PC-3 (cell line): ENCODE measurements around the gene HOMER3. TPM values are rescaled to one million over a fixed set of nuclear protein-coding genes. Genes with fewer than 3 reads are reported as not detected.

Source experiments
- ATAC-seq: fragments of 200-7000 bp; cut with Tn5 transposase; 2 replicates; pipeline ENCODE4 v1.9.1; 2020; ENCODE audit warnings: mild to moderate bottlenecking, moderate library complexity
- BruUV-seq: library from RNA; stranded (reverse); fragments of 400-500 nt; replicated peaks from 2 replicates; lab custom pipeline; 2021; lab: Mats Ljungman, UMichigan
- CTCF ChIA-PET: fragments of 300-600 bp; sonication (Branson Sonifier 250); formaldehyde crosslinking; loops from one replicate; lab custom pipeline; 2022; ENCODE audit warnings: antibody characterized with exemption; lab: Charles Lee
- POLR2A ChIA-PET: fragments of 300-600 bp; sonication (Branson Sonifier 250); formaldehyde crosslinking; loops from one replicate; lab custom pipeline; 2022; ENCODE audit warnings: antibody characterized with exemption; ENCODE audit not compliant: unreplicated experiment; lab: Charles Lee
- DNase-seq: peaks from one replicate; pipeline ENCODE4 v3.0.0-alpha.2; 2015
- H2AFZ ChIP-seq: fragments of 300-600 bp; sonication (generic); 2 replicates; pipeline ENCODE4 v1.6.0; 2016; ENCODE audit warnings: antibody characterized with exemption, low read length
- H3F3A ChIP-seq: fragments of 300-600 bp; sonication (generic); one replicate; pipeline ENCODE4 v1.6.0; 2017; ENCODE audit warnings: antibody characterized with exemption, low read length, control low read depth, mild to moderate bottlenecking; ENCODE audit not compliant: unreplicated experiment
- H3K27ac ChIP-seq: fragments of 300-600 bp; sonication (generic); 2 replicates; pipeline ENCODE4 v1.5.1; 2016; ENCODE audit warnings: mild to moderate bottlenecking, low read length
- H3K27me3 ChIP-seq: fragments of 300-600 bp; sonication (generic); 2 replicates; pipeline ENCODE4 v1.6.1; 2016; ENCODE audit warnings: low read length, mixed read lengths
- H3K36me3 ChIP-seq: fragments of 300-600 bp; sonication (generic); 2 replicates; pipeline ENCODE4 v1.6.1; 2016; ENCODE audit warnings: low read depth, mixed run types, low read length, mixed read lengths
- H3K4me1 ChIP-seq: fragments of 300-600 bp; sonication (generic); 2 replicates; pipeline ENCODE4 v1.5.1; 2016; ENCODE audit warnings: low read length; ENCODE audit not compliant: insufficient read depth
- H3K4me2 ChIP-seq: fragments of 300-600 bp; sonication (generic); 2 replicates; pipeline ENCODE4 v1.6.0; 2016; ENCODE audit warnings: low read length
- H3K4me3 ChIP-seq: fragments of 300-600 bp; sonication (generic); 2 replicates; pipeline ENCODE4 v1.5.1; 2016; ENCODE audit warnings: mild to moderate bottlenecking, low read length, mixed read lengths
- H3K79me2 ChIP-seq: fragments of 300-600 bp; sonication (generic); 2 replicates; pipeline ENCODE4 v1.6.1; 2017; ENCODE audit warnings: low read length, mixed read lengths
- H3K9ac ChIP-seq: fragments of 300-600 bp; sonication (generic); 2 replicates; pipeline ENCODE4 v1.6.0; 2016; ENCODE audit warnings: mild to moderate bottlenecking, low read length
- H3K9me2 ChIP-seq: fragments of 300-600 bp; sonication (generic); replicated peaks from 2 replicates; pipeline ENCODE4 v1.6.1; 2016; ENCODE audit warnings: mixed run types, low read length, mixed read lengths
- H3K9me3 ChIP-seq: fragments of 300-600 bp; sonication (generic); 2 replicates; pipeline ENCODE4 v1.6.1; 2016; ENCODE audit warnings: low read length, mixed read lengths
- H4K20me1 ChIP-seq: fragments of 300-600 bp; sonication (generic); 2 replicates; pipeline ENCODE4 v1.6.1; 2016; ENCODE audit warnings: low read length, mixed read lengths
- CTCF ChIP-seq: fragments of 300-600 bp; sonication (generic); conservative IDR thresholded peaks from 2 replicates; pipeline ENCODE4 v1.5.1; 2017; ENCODE audit warnings: antibody characterized with exemption, low read depth, mild to moderate bottlenecking, low read length
- EZH2 ChIP-seq: fragments of 300-600 bp; sonication (generic); IDR thresholded peaks from one replicate; pipeline ENCODE4 v1.6.1; 2017; ENCODE audit warnings: antibody characterized with exemption, mild to moderate bottlenecking, low read length; ENCODE audit not compliant: unreplicated experiment
- EZH2phosphoT487 ChIP-seq: fragments of 300-600 bp; sonication (generic); IDR thresholded peaks from 2 replicates; pipeline ENCODE4 v1.6.1; 2018; ENCODE audit warnings: mild to moderate bottlenecking, antibody characterized with exemption, low read length, borderline replicate concordance
- intact Hi-C: fragments of 100-400 bp; cut with micrococcal nuclease; formaldehyde crosslinking; loops from 2 replicates; pipeline ENCODE4 v1.9.0; 2023
- total RNA-seq: library from RNA; depleted of rRNA; stranded (reverse); fragments of >200 nt; gene quantifications from 2 replicates; pipeline ENCODE4 v1.2.3, GENCODE V29; 2014

HOMER3 gene
- total RNA-seq, 1 experiment from 2014 or later: 118 TPM

- POLR2A ChIA-PET: no interaction called here
- peaks cover 4% of the 10 kb centered on the region; the same call in 1 of the 2 replicates for H3K36me3 ChIP-seq
- intact Hi-C loops: no loop called here
These were observed 2.4 kb upstream of the HOMER3 start for GRCh38 chr19:18943465-18943864.

GRCh38 chr19:18942692-18943091 lies 1.7 kb upstream of the HOMER3 start:
- H3K4me2 ChIP-seq: no peak overlapping the region
- CTCF ChIA-PET: no interaction called here
- POLR2A ChIA-PET: no interaction called here
- no peaks in the 10 kb centered on the region for H3K9me2 ChIP-seq
- ATAC-seq: no peak
- peaks cover 6% of the 10 kb centered on the region for H3K4me1 ChIP-seq
- no peak overlapping the region for H3K4me3 ChIP-seq
- H3K9me3 ChIP-seq: no peaks in the 10 kb centered on the region
- H3K9ac ChIP-seq: no peak overlapping the region
- no peaks in the 10 kb centered on the region for H3K27me3 ChIP-seq
- DNase-seq: no peak
- H3K36me3 ChIP-seq: peaks cover 9% of the 10 kb centered on the region
- no peak overlapping the region for H3K27ac ChIP-seq
- peaks cover 21% of the 10 kb centered on the region for H3K79me2 ChIP-seq
- no peaks in the 10 kb centered on the region for H3F3A ChIP-seq
- intact Hi-C loops: no loop called here
- no TSS peak for BruUV-seq
- H4K20me1 ChIP-seq: no peaks in the 10 kb centered on the region
- H2AFZ ChIP-seq: no peak overlapping the region
- TF ChIP-seq EZH2: no peak
- TF ChIP-seq EZH2phosphoT487: no peak
- no peak for TF ChIP-seq CTCF

More at GRCh38 chr19:18943465-18943864, 2.4 kb upstream of the HOMER3 start:
- Histone ChIP-seq H3K4me2 (no peak overlapping the region), H3K4me3 (no peak overlapping the region), H2AFZ (no peak overlapping the region), H3K4me1 (peaks cover 6% of the 10 kb centered on the region), H3K9me2 (no peaks in the 10 kb centered on the region), H3K9ac (no peak overlapping the region), H3K79me2 (peaks cover 21% of the 10 kb centered on the region), H3K27me3 (no peaks in the 10 kb centered on the region), H3K9me3 (no peaks in the 10 kb centered on the region), H3K27ac (no peak overlapping the region), H3F3A (no peaks in the 10 kb centered on the region), H4K20me1 (no peaks in the 10 kb centered on the region)
- DNase-seq (no peak), ATAC-seq (no peak)
- BruUV-seq: no TSS peak
- TF ChIP-seq EZH2 (no peak), EZH2phosphoT487 (no peak), CTCF (no peak)
- CTCF ChIA-PET: no interaction called here

- H3K27ac ChIP-seq: no peak overlapping the region
- H4K20me1 ChIP-seq: no peaks in the 10 kb centered on the region
- H3K4me1 ChIP-seq: peaks cover 6% of the 10 kb centered on the region
- H3F3A ChIP-seq: no peaks in the 10 kb centered on the region
- H2AFZ ChIP-seq: peak overlapping the region; percentile 67
- H3K79me2 ChIP-seq: peaks cover 21% of the 10 kb centered on the region
- intact Hi-C loops: loop anchor here (1.0 kb wide), 1 partner anchor 45 kb away; no protein-coding TSS in a partner anchor
- DNase-seq (no peak), ATAC-seq (no peak)
- no peaks in the 10 kb centered on the region for H3K9me2 ChIP-seq
- H3K4me2 ChIP-seq: peak overlapping the region; percentile 66
- POLR2A ChIA-PET: no interaction called here
- H3K4me3 ChIP-seq: peak overlapping the region; percentile 42; the same call in 1 of the 2 replicates
- H3K27me3 ChIP-seq: no peaks in the 10 kb centered on the region
- peaks cover 11% of the 10 kb centered on the region for H3K36me3 ChIP-seq
- H3K9ac ChIP-seq: no peak overlapping the region
- TSS peak; percentile 20 for BruUV-seq
- CTCF ChIA-PET: no interaction called here
- no peak for TF ChIP-seq EZH2phosphoT487
- no peak for TF ChIP-seq EZH2
- TF ChIP-seq CTCF: no peak
- H3K9me3 ChIP-seq: no peaks in the 10 kb centered on the region
These were observed 774 bp upstream of the HOMER3 start for GRCh38 chr19:18941628-18942354.
